Upper lobe of left lung (tissue), 4 donors: Measurements from ENCODE around the gene PNCK.

Experiments
- EP300 ChIP-seq, 4 donors: sonication (generic); formaldehyde crosslinking; IDR thresholded peaks; one replicate each; pipeline ENCODE4 v1.5.1; 2017; ENCODE audit warnings: antibody characterized with exemption in 4 of 4, control low read depth in 2 of 4
- POLR2A ChIP-seq, 4 donors: fragments of 450-650 bp; IDR thresholded peaks; one replicate each; pipeline ENCODE4 v1.5.1; 2016 to 2017; ENCODE audit warnings: antibody characterized with exemption in 4 of 4, mild to moderate bottlenecking in 2 of 4
- POLR2AphosphoS5 ChIP-seq, 2 donors: sonication (generic); formaldehyde crosslinking; IDR thresholded peaks; one replicate each; pipeline ENCODE4 v1.5.1; 2017; ENCODE audit warnings: antibody characterized with exemption in 2 of 2
- TF ChIP-seq, protein P1 (sequence below), 6 experiments: fragments of 450-650 bp in 4 of 6; fragments of 200-600 bp in 2 of 6; sonication (generic) in 2 of 6; IDR thresholded peaks; one replicate each; pipeline ENCODE4 v1.5.1; 2016 to 2019; ENCODE audit warnings: antibody characterized with exemption in 6 of 6

DNA sequence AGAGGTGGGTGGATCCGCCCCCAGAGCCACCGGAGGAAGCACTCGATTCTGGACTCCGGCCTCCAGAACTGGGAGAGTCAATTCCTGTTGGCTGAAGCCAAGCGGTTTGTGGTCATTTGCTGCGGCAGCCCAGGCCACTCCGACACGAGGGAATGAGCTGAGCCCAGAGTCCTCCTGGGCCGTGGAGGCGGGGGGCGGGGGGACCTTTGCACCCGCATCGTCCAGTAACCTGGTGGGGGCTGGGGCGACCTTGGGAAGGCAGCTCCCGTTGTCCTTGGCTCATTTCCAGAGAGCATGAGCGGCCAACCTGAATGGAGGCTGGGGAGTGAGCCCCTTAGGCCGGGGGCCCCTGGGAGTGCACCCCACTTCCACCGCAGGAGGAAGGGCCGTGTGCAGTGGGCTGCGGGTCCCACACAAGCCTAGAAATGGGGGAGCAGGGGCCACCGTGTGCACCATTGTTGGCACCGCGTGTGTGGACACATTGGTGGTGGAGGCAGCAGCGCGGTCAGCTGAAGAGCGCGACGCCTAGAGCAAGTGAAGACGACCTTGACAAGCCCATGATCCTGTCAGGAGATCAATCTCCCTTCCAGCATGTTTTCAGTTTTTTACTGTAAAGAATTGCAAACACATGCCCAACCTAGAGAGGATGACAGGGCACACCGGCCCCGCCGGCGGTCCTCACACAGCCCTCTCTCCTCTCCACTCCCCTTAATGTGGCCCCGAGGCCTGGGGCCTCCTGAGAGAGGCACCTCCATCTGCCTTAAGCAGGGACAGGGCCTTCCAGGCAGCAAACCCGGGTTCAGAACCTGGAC is 46.5 kb downstream of the PNCK start:
- TF ChIP-seq, protein P1, sequence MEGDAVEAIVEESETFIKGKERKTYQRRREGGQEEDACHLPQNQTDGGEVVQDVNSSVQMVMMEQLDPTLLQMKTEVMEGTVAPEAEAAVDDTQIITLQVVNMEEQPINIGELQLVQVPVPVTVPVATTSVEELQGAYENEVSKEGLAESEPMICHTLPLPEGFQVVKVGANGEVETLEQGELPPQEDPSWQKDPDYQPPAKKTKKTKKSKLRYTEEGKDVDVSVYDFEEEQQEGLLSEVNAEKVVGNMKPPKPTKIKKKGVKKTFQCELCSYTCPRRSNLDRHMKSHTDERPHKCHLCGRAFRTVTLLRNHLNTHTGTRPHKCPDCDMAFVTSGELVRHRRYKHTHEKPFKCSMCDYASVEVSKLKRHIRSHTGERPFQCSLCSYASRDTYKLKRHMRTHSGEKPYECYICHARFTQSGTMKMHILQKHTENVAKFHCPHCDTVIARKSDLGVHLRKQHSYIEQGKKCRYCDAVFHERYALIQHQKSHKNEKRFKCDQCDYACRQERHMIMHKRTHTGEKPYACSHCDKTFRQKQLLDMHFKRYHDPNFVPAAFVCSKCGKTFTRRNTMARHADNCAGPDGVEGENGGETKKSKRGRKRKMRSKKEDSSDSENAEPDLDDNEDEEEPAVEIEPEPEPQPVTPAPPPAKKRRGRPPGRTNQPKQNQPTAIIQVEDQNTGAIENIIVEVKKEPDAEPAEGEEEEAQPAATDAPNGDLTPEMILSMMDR (IDR thresholded peaks at IDR 0.05) = no peak
- no peak for TF ChIP-seq POLR2AphosphoS5 (IDR thresholded peaks at IDR 0.05)
- no peak for TF ChIP-seq POLR2A (IDR thresholded peaks at IDR 0.05)
- TF ChIP-seq EP300 (IDR thresholded peaks at IDR 0.05) = no peak
